HG02970 (cell line): ENCODE data around the gene DNAAF8.

Experiments
- ATAC-seq: cut with Tn5 transposase; IDR thresholded peaks from one replicate; pipeline ENCODE4 v1.9.1; 2021; ENCODE audit warnings: mild to moderate bottlenecking, moderate library complexity, moderate number of reproducible peaks; ENCODE audit not compliant: unreplicated experiment, low FRiP score

The DNAAF8 gene

DNA sequence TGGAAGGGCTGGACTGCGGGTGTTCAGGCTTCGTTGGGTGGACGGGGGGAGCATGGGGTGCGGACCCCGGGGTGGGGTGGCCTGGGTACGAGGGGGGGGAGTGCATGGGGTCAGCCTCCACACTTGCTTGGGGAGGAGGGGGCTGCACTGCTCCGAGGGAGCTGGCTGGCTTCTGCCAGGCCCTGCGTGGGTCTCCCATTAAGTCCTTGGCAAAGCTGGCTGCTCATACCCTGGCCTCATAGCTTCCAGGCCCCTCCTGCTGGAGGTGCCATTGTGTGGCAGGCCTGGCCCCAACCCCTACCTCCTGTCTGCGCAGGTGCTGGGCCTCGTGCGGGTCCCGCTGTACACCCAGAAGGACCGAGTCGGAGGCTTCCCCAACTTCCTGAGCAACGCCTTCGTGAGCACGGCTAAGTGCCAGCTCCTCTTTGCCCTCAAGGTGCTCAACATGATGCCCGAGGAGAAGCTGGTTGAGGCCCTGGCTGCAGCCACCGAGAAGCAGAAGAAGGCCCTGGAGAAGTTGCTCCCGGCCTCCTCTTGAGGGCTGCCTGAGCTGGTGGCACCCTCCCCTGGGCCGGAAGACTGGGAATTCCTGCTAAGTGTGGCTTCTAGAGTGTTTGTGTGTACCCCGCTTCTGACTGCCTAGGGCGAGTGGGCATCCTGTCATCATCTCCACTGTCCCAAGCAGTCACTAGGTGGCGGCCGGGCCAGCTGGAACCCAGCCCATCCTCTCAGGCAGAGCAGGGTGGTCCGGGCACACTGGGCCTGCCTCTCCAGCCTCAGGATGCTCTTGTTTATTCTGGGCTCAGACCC is 39.5 kb upstream of the DNAAF8 start:
- ATAC-seq, result no peak

DNA sequence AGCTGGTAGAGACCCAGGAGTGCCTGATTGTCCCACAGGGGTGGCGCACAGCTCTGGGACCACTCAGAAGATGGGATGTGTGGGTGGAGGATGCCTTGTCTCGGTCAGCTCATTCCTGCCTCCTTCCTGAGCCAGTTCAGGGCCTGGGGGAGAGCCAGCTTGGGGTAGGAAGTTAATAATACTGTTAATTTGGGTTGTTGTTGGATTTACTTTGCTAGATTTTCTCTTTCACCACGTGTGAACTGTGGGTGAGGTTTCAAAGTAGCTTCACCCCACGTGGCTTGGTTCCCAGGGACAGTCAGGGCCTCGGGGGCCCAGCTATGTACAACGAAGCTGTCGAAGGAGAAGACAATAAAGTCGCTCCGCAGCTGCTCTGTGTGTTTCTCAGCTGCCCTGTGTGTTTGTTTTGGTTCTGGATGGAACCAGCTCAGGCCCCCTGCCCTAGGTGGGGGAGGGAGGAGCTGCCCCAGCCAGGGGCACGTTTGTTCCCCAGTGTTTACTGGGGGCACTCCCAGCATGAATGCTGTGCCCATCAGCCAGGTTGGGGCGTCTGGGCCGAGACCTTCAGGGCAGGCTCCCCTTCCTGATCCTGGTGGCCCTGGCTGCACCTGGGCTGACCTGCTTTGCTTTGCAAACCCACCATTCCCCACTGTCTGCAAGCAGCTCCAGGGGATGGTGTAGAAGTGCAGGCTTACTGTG is 38.7 kb upstream of the DNAAF8 start:
- no peak for ATAC-seq

DNA sequence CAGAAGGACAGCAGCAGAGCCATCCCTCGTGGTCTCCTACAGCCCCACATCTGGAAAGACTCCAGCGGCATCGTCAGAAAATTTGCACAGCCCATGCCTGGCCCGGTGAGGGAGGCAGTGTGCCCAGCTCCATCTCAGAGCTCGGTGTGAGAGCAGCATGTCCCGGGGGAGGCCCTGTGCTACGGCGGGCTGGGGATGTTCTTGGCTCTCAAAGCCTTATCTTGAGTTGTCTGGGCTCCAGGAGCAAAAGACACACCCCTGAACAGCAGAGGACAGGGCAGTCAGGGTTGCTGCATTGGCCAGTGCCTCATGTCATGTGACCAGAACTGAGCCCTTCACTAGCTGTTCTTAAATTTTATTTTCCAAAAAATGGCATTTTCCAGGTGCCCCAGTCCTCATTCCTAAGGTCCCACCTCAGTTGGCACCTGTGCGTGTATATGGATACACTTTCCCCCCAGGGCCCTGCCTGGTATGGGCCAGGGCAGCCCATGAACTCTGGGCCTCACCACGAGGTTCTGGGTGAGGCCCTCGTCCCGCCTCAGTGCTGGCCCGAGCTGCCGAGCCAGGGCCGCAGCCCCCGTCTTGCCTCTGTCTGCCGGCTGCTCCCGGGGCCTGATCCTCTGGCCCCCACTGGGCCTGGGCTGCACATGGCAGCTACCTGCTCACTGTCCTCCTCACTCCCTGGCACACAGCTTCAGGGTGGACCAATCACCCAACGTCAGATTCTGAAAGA is 38.0 kb upstream of the DNAAF8 start:
- ATAC-seq, result no peak

- ATAC-seq, result no peak
Observed at GRCh38 chr16:4696905-4697847, 37.2 kb upstream of the DNAAF8 start.

- ATAC-seq, result no peak
Observed at GRCh38 chr16:4697848-4698291, 36.5 kb upstream of the DNAAF8 start.

GRCh38 chr16:4698321-4699045 is 35.9 kb upstream of the DNAAF8 start:
- no peak for ATAC-seq

DNA sequence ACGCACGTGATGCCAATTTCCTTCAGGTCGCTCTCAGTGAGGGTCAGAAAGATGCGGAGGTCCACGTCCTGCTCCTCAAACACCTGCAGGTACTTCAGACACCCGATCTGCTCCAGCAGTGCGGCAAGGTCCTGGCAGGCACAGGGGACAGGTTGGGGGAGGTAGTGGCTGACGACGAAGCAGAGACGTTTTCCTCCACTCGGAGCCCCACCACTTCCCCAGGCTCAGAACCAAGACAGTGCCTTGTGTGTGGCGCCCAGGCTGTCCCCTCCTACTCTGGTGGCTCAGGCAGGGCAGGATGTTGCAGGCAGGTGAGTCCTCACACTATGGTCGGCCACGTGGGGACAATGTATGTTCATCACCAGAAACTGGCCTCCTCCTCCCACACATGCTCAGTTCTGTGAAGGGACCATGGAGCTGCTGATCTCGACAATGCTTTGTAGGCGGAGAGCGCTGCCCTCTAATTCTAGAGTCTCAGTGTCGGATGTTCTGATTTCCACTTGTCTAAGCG is 35.2 kb upstream of the DNAAF8 start:
- ATAC-seq, result no peak

DNA sequence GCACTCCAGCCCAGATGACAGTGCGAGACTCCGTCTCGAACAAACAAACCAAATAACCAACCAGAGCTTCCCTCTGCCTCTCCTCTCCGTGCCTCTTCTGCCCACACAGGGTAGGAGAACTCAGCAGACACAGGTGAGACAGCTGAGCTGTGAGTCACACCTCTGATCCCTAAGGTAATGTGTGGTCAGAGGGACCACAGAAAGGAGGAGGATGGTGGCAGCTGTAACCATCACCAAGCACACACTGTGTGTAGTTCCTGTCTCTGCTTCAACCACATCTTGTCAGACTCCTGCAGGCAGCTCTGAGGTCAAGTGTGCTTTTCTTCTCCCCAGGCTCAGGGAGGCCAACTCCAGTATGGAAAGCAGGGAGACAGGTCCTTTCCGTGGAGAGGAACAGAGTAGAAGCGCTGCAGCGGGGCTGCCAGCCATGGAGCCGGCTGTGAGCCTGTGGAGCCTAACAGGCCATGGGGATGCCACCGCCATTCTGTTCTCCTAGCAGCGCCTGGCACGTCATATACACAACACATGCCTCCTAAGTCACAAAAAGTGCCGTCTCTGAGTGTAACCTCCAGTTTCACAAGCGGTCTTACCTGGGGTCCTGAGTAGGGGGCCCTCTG is 33.8 kb upstream of the DNAAF8 start:
- ATAC-seq, result no peak

DNA sequence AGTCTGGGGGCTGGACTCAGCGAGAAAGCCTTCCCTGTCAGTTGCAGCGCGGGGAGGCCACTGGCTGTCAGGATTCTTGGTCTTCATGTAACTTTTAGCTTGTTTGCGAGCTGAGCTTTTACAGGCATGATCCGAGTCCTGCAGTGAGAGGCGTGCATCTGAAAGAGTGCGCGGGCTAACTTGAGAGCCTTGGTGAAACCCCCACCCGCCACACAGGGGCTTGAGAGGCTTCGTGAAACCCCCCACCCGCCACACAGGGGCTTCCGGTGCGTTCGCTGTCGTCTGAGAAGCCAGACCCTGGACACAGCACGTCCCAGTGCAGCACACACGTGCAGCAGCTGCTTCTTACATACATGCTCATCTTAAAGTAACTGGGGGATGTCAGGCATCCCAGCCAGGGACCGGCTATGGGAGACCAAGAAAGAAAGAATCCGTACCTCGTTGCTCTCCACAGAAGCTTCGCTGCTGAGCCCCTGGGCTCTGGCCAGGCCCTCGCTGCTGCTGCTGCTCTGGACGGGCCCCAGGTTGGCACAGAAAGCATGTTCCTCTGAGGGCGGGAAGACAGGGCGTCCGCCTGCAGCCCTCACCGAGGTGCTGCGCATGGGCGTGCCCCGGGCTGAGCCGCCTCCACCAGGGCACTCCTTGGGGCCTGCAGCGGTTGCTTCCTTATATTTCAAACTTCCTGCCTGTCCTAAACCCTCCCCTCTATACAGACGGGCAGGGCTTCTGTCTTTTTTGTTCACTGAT is 33.2 kb upstream of the DNAAF8 start:
- ATAC-seq, result no peak

- no peak for ATAC-seq
Observed at GRCh38 chr16:4701791-4702465, 32.4 kb upstream of the DNAAF8 start.

GRCh38 chr16:4702466-4702808 is 31.9 kb upstream of the DNAAF8 start:
- no peak for ATAC-seq

- no peak for ATAC-seq
Observed at GRCh38 chr16:4703906-4704305, 30.4 kb upstream of the DNAAF8 start.

DNA sequence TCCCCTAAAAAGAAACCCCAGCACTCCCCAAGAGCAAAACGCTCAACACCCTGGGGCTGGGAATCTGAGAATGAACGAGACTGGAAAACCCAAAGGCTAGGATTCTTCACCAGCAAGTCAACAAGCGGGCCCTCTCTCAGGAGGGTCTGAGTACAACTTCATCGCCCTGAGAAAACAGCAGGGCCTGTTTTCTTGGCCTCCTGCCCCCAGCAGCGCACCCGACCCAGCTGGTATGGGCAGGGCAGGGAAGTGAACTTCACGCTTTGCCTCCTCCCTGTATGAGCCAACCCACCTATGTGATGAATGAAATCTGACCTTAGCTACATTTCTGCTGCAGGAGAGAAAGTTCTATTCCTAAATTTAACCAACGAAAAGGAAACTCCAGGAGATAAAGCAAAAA is 29.8 kb upstream of the DNAAF8 start:
- ATAC-seq, result no peak

DNA sequence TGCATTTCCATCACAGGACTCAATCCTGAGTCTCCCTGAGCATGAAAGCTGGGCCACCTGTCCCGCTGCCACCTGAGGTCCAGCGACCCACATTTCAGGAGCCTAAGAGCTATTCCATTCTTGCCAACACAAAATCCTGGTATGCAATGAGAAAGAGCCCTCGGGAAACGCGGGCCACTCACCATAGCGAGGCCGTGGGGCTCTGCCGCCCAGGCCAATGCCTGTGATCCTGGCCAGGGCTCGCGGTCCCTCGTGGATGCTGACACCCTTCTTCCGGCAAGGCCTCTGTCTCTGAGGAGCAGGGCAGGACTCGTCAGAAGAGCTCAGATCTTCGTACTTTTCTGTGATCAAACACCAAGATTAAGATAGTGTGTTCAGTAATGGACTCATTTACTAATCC is 29.4 kb upstream of the DNAAF8 start:
- no peak for ATAC-seq

- no peak for ATAC-seq
Observed at GRCh38 chr16:4706871-4707270, 27.5 kb upstream of the DNAAF8 start.

GRCh38 chr16:4709481-4709880 is 24.9 kb upstream of the DNAAF8 start:
- no peak for ATAC-seq

DNA sequence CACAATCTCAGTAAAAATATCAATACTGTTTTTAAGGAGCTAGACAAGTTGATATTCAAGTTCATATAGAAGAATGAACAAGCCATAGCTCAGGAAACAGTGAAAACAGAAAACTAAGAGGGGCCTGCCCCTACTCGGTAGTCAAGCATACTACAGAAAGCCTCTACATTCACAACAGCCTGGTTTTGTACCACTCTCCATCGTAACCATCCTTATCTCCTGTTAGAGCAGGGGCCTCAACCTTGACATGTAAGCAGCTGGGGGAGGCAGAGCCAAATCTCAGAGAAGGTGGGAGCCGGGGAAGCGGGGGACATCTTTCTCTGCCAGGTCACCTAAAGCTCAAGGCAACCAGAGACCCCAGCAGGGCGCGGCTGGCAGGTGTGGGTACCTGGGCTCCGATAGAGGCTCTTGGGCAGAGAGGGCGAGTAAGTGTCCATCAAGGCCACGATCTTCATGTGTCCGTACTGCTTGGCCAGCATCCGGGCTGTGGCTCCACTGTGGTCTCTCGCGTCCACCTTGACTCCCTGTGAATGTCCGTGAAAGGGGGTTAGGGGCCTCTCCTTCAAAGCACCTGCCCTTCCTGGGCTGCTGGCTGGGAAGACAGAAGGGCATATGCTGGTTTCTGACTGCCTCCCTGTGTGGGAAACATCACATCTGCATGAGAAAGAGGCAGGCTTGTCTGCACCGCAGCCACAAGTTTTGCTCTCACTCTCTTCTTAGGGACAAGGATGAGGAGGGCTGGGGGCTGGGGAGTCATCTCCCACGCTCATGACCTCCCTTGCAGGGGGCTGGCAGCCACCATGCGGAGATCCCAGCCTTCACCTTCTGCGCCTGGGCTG is 20.5 kb upstream of the DNAAF8 start:
- no peak for ATAC-seq
